ENCODE results near the gene ZBTB39. TPM values are rescaled to one million over a fixed set of nuclear protein-coding genes. Genes with fewer than 3 reads are reported as not detected.

The ZBTB39 gene
- total and polyA plus RNA-seq, 2 of the 13 experiments (the other 11 are each of a cell fraction or from before 2014, with no cell fraction given), result 6.5 to 6.9 TPM

DNA sequence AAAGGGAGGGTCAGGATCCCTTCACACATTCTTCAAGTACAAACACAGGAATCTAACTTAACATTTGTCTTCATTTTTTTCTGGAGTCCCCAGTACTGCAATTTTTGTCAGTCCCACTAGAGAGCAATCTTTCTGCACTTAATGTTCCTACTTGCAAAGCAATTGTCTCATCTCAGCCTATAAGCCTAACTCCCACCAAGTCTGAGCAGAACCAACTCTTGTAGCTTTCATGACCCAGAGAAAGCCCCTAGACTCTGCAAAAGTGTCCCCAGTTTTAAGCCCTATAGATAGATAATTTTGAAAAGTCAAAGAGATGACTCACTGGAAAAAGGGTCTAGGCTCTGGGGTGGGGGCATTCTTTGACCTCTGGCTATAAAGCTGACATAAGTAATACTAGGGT lies 1.8 kb upstream of the ZBTB39 start (continued):
- peak; percentile 43; the same call in 1 of the 2 replicates for TF ChIP-seq SMC3 (IDR thresholded peaks at IDR 0.05; ENCODE audit: low read length)
- TF ChIP-seq, protein P1, sequence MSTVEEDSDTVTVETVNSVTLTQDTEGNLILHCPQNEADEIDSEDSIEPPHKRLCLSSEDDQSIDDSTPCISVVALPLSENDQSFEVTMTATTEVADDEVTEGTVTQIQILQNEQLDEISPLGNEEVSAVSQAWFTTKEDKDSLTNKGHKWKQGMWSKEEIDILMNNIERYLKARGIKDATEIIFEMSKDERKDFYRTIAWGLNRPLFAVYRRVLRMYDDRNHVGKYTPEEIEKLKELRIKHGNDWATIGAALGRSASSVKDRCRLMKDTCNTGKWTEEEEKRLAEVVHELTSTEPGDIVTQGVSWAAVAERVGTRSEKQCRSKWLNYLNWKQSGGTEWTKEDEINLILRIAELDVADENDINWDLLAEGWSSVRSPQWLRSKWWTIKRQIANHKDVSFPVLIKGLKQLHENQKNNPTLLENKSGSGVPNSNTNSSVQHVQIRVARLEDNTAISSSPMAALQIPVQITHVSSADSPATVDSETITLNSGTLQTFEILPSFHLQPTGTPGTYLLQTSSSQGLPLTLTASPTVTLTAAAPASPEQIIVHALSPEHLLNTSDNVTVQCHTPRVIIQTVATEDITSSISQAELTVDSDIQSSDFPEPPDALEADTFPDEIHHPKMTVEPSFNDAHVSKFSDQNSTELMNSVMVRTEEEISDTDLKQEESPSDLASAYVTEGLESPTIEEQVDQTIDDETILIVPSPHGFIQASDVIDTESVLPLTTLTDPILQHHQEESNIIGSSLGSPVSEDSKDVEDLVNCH (CRISPR knock-in tag; IDR thresholded peaks at IDR 0.05), result no peak

DNA sequence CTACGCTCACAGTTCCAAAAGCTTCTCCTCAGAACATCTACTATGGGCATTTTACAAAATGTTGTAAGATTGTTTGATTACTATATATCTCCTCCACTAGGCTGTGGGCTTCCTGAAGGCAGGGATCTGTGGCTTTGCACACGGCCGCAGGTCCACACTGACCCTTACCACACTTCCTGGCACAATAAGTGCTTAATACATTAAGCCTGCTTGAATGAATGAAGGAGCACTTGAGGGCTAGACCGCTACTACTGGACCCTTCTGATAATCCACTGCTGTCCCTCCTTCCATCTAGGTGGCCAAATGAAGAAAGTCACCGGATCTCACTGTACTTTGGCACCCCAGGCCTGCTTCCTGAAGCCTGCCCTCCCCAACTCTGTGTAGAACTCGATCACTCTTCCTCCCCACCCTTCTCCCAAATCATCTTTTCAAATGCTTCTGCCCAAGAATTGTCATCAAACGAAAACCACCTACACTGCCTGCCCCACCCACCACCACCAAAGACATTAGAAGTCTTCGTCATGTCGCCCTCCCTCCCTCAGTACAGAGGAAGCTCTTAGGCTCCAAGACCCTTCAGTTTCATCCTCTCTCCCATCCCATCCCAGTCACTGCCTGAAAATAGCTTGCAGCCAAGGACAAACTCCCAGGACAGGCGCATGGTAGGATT lies 596 bp upstream of the ZBTB39 start:
- BruUV-seq (replicated peaks), result no TSS peak
- in situ Hi-C loops (cut with HindIII; ENCODE audit: extremely low pct_ligation_motif_present, low pct_unique_long_range_greater_than_20kb), result loop anchor here (5.0 kb wide), 2 partner anchors 45 to 105 kb away; partner anchors contain the start of genes MYO1A and STAT6
- Histone ChIP-seq H3K9me3 (ENCODE audit: low read length) (no peaks in the 10 kb centered on the region), H3K27ac (ENCODE audit: extremely low read length, insufficient read depth, low read length) (no peak overlapping the region), H3K4me2 (ENCODE audit: low read depth, low read length) (peak overlapping the region; percentile 68), H3K4me3 (replicated peaks in 1 of 3; ENCODE audit: insufficient read depth in 1 of 3, low read depth in 2 of 3, low read length in 3 of 3) (peak overlapping the region; percentile 9 to 59 (median 18); a peak in 5 of 6 replicates), H3K9ac (ENCODE audit: insufficient read depth, low read depth, low read length) (peak overlapping the region; percentile 30), H3K36me3 (replicated peaks in 1 of 2; ENCODE audit: control insufficient read depth in 1 of 2, insufficient read depth in 2 of 2, low read length in 2 of 2) (peaks cover 10 to 28% of the 10 kb centered on the region in 2 experiments), H3K4me1 (ENCODE audit: insufficient read depth, low read length) (peaks cover 50% of the 10 kb centered on the region), H3K27me3 (ENCODE audit: control insufficient read depth in 1 of 2, insufficient read depth in 2 of 2, low read length in 2 of 2) (no peaks in the 10 kb centered on the region; a peak in 2 of 5 replicates), H2AFZ (ENCODE audit: low read length) (peak overlapping the region; percentile 9), H3K79me2 (ENCODE audit: insufficient read depth, low read length) (peaks cover 16% of the 10 kb centered on the region), H4K20me1 (ENCODE audit: insufficient read depth, low read length) (no peaks in the 10 kb centered on the region)
- no peak for FAIRE-seq
- no peak for TF ChIP-seq CREM (IDR thresholded peaks at IDR 0.05)
- TF ChIP-seq CREM (CRISPR knock-in tag; IDR thresholded peaks at IDR 0.05), result no peak
- TF ChIP-seq, protein P2, sequence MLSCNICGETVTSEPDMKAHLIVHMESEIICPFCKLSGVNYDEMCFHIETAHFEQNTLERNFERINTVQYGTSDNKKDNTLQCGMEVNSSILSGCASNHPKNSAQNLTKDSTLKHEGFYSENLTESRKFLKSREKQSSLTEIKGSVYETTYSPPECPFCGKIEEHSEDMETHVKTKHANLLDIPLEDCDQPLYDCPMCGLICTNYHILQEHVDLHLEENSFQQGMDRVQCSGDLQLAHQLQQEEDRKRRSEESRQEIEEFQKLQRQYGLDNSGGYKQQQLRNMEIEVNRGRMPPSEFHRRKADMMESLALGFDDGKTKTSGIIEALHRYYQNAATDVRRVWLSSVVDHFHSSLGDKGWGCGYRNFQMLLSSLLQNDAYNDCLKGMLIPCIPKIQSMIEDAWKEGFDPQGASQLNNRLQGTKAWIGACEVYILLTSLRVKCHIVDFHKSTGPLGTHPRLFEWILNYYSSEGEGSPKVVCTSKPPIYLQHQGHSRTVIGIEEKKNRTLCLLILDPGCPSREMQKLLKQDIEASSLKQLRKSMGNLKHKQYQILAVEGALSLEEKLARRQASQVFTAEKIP (CRISPR knock-in tag; IDR thresholded peaks at IDR 0.05; ENCODE audit: borderline replicate concordance), result no peak
- no peak for TF ChIP-seq SPEN (CRISPR knock-in tag; IDR thresholded peaks at IDR 0.05; ENCODE audit: low read depth)
- TF ChIP-seq ZFP37 (CRISPR knock-in tag; IDR thresholded peaks at IDR 0.05; ENCODE audit: borderline replicate concordance), result no peak
- 0 out of 2 replicates have a peak, but pooled peaks have one; percentile 20 for TF ChIP-seq YEATS2 (CRISPR knock-in tag; IDR thresholded peaks at IDR 0.05; ENCODE audit: borderline replicate concordance)
- ChIA-PET CTCF (ENCODE audit: low intra/inter-chr PET ratio, low total read pairs) (interaction anchor here (4.6 kb wide), 1 partner anchor 56 kb away, joined by 72 read pairs; no protein-coding TSS in a partner anchor), POLR2A (no interaction called here)
- intact Hi-C loops (cut with micrococcal nuclease; ENCODE audit: unreplicated experiment), result loop anchor here (1.0 kb wide), 1 partner anchor 95 kb away; no protein-coding TSS in a partner anchor
- 41% methylated on average over 8 of the region's 10 CpGs for WGBS (ENCODE audit: low lambda C conversion rate)
- no peak for ATAC-seq
- DNase-seq (ENCODE audit: low spot score), result no peak
